Thymus (tissue), 11 donors: ENCODE data around the gene GALNT7. TPM values are rescaled to one million over a fixed set of nuclear protein-coding genes. Genes with fewer than 3 reads are reported as not detected.
A peak's percentile ranks its signal among the peaks of the same experiment; 100 is the strongest.

Source experiments
- DNase-seq, 9 donors: peaks; one replicate each; pipeline ENCODE4 v3.0.0-alpha.2; 2013; ENCODE audit warnings: low spot score in 9 of 9, low read depth in 6 of 9, missing footprints in 1 of 9
- H3K27ac ChIP-seq, 2 donors: one replicate each; pipeline ENCODE4 v1.5.1; 2013; ENCODE audit warnings: control low read depth in 1 of 2, low read depth in 1 of 2, low read length in 1 of 2, mild to moderate bottlenecking in 1 of 2, moderate library complexity in 1 of 2
- H3K27me3 ChIP-seq, 2 donors: one replicate each; pipeline ENCODE4 v1.5.1; 2013; ENCODE audit warnings: low read length in 1 of 2; ENCODE audit not compliant: control insufficient read depth in 2 of 2, insufficient read depth in 1 of 2
- H3K36me3 ChIP-seq, 2 donors: one replicate each; pipeline ENCODE4 v1.5.1; 2013; ENCODE audit warnings: low read length in 1 of 2, mild to moderate bottlenecking in 1 of 2, moderate library complexity in 1 of 2; ENCODE audit not compliant: control insufficient read depth in 2 of 2, insufficient read depth in 2 of 2
- H3K4me1 ChIP-seq, 2 donors: one replicate each; pipeline ENCODE4 v1.5.1; 2013; ENCODE audit warnings: low read length in 2 of 2; ENCODE audit not compliant: control insufficient read depth in 2 of 2, insufficient read depth in 2 of 2
- H3K4me3 ChIP-seq, 2 donors: one replicate each; pipeline ENCODE4 v1.5.1; 2013; ENCODE audit warnings: low read length in 2 of 2, control low read depth in 1 of 2, mild to moderate bottlenecking in 1 of 2
- H3K9me3 ChIP-seq, 2 donors: one replicate each; pipeline ENCODE4 v1.5.1; 2013; ENCODE audit warnings: low read length in 1 of 2, mild to moderate bottlenecking in 1 of 2; ENCODE audit not compliant: control insufficient read depth in 2 of 2, insufficient read depth in 1 of 2
- WGBS: extraction: QIAGEN DNeasy Blood & Tissue Kit; methylation state at CpG from one replicate; pipeline ENCODE4 v1.1.7; 2013; 5-methylcytosine and 5-hydroxymethylcytosine counted together
- polyA plus RNA-seq: library from polyadenylated mRNA; stranded (reverse); fragments of 200-250 nt; gene quantifications from one replicate; pipeline ENCODE4 v1.2.3, GENCODE V29; 2013
- total RNA-seq: library from RNA; stranded (reverse); fragments of 120-200 nt; gene quantifications from one replicate; pipeline ENCODE4 v1.2.4, GENCODE V29; 2013
- donor health status: healthy.

GALNT7 gene
- total and polyA plus RNA-seq, 2 donors: 40.5 to 81.1 TPM

DNA sequence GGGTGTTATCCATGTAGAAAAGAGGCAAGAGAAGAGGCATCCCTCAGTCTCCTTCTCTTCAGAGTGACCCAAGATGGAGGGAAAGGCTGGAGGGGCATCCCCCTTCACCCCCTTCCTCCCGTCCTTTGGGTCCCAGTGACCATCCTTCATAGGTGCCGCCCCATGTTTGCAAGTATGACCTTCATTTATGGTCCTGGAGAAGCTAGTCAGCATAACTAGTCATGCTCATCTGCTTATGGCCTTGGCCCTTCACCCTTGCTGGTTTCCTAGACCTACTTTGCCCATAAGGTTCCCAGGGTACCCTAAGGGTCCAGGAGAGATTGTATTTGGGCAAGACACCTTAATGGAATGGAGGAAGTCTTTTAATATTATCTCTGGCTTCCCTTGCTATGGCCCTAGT is 118.9 kb downstream of the GALNT7 start:
- H3K36me3 ChIP-seq: peaks cover 18 to 34% of the 10 kb centered on the region in 2 donors
- no peak overlapping the region for H3K27ac ChIP-seq
- H3K9me3 ChIP-seq: peaks cover 7 to 19% of the 10 kb centered on the region in 2 donors
- DNase-seq: no peak
- no peak overlapping the region for H3K4me3 ChIP-seq
- H3K27me3 ChIP-seq: no peaks in the 10 kb centered on the region
- 99% methylated on average over 2 of the region's 2 CpGs for WGBS
- H3K4me1 ChIP-seq: peaks cover 16 to 31% of the 10 kb centered on the region in 2 donors

DNA sequence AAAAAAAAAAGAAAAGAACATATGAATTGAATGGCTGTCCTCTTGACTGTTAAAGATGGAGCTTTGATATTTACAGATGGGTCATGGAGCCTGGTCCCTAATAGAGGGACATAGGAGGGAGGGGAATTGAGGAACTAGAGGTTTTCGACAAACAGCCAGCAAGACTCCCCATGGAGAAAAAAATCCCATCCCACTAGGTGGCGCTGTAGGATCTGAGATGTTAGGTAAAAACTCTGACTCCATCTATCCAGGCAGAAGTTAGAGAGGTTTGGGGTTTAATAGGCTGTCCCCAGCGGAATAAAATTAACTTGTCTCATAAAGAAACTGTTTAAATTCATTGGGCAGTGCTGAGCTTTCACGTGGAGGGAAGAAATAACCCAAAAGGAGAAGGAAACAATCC is 119.7 kb downstream of the GALNT7 start:
- Histone ChIP-seq H3K4me3 (peak overlapping the region; percentile 31 to 43), H3K27ac (peak overlapping the region in 1 of 2 donors; percentile 88), H3K36me3 (peaks cover 18 to 30% of the 10 kb centered on the region in 2 donors), H3K27me3 (no peaks in the 10 kb centered on the region), H3K4me1 (peaks cover 16 to 27% of the 10 kb centered on the region in 2 donors), H3K9me3 (peaks cover 7 to 17% of the 10 kb centered on the region in 2 donors)
- DNase-seq: peak in 8 of 9 donors; percentile 48 to 91 (median 78)
- WGBS: 93% methylated on average over 4 of the region's 4 CpGs

DNA sequence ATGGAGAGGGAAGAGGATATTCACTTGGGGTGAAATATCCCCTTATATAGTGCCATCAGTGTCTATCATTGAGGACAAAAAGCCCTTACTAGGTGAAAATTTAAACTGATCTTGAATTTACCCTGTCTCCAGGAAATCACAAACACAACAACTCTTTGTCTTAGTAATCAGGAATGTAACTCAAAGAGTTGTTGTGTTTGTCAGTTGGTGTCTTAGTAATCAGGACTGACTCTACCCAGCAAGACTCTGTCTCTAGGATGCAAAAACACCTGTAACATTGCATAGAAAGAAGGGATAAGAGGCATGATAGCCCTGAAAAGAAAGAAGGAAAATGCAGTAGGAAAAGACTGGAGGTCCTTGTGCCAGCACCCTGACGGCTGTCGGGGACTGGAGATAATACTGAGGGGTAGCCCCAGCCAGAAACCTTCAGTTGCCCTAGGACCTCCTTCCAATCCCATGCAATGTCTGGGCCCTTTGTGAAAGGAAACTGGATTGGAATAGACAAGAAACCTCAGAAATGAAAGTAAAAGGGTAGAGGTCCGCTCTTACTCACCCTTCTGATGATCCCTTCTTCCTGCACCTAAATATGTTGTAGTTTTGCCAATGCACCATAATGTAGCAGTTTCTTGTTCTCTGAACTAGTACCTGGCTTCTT is 120.2 kb downstream of the GALNT7 start:
- Histone ChIP-seq H3K36me3 (peaks cover 19 to 33% of the 10 kb centered on the region in 2 donors), H3K4me1 (peaks cover 16 to 24% of the 10 kb centered on the region in 2 donors), H3K4me3 (peak overlapping the region; percentile 31 to 43), H3K9me3 (peaks cover 7 to 14% of the 10 kb centered on the region in 2 donors), H3K27me3 (no peaks in the 10 kb centered on the region), H3K27ac (peak overlapping the region; percentile 65 to 88)
- DNase-seq: peak in 2 of 9 donors; percentile 19 to 58
- 83% methylated on average over 3 of the region's 3 CpGs for WGBS

DNA sequence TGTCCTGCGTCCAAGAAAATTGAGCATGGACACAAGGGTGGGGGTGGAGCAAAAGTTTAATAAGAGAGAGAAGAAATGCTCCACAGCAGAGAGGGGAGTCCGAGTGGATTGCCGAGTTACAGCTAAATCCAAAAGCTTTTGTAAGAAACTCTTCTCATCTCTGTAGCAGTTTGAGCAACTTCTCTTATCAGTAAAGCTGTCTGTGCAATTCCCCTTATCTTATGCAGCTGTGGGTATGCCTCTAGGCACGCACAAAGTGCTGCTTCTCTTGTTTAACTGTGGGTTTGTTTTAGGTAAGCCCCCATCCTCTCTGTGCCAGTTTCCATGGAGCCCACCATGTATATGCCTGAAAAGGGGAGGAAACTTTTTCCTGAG is 120.7 kb downstream of the GALNT7 start:
- Histone ChIP-seq H3K9me3 (peaks cover 7 to 14% of the 10 kb centered on the region in 2 donors), H3K4me3 (peak overlapping the region; percentile 31 to 43), H3K27ac (peak overlapping the region; percentile 65 to 88), H3K27me3 (no peaks in the 10 kb centered on the region), H3K4me1 (peaks cover 16 to 24% of the 10 kb centered on the region in 2 donors), H3K36me3 (peaks cover 20 to 35% of the 10 kb centered on the region in 2 donors)
- DNase-seq: peak in 5 of 9 donors; percentile 20 to 70 (median 37)
- 61% methylated on average over 4 of the region's 4 CpGs for WGBS

DNA sequence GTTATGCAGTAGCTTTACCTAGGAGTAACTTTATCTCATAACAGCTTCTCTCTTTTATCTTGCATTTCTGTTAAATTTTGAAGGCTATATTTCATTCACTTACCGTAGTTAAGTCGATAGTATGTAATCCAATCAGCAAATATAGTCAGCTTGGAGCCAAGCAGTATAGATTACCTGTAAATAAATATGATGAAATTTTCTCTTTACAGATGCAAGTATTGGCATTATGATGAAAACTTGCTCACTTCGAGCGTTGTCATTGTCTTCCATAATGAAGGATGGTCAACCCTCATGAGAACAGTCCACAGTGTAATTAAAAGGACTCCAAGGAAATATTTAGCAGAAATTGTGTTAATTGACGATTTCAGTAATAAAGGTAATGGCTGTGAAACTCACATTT is 123.3 kb downstream of the GALNT7 start:
- Histone ChIP-seq H3K27ac (no peak overlapping the region), H3K9me3 (peaks cover 0 to 8% of the 10 kb centered on the region in 2 donors), H3K4me3 (no peak overlapping the region), H3K27me3 (no peaks in the 10 kb centered on the region), H3K4me1 (peaks cover 16 to 24% of the 10 kb centered on the region in 2 donors), H3K36me3 (peaks cover 22 to 38% of the 10 kb centered on the region in 2 donors)
- 98% methylated on average over 5 of the region's 5 CpGs for WGBS
- DNase-seq: no peak

DNA sequence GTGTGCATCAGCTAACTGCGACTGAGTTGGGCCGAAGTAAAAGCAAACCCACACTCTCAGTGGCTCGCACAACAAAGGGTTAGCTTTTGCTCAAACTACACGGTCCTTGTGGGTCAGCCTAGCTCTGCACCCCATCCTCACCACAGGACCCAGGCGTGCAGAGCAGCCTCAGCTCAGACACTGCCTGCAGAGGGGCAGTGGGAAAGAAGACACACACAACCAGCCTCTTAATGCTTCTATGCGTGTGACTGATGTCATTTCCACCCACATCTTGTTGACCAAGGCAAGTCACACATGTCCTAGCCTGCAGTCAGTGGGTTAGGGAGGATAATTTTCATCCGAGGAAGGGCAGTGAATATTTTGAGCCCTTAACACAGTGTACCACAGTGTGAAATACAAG is 125.1 kb downstream of the GALNT7 start:
- H3K27me3 ChIP-seq: no peaks in the 10 kb centered on the region
- WGBS: 96% methylated on average over 7 of the region's 7 CpGs
- no peaks in the 10 kb centered on the region for H3K9me3 ChIP-seq

DNA sequence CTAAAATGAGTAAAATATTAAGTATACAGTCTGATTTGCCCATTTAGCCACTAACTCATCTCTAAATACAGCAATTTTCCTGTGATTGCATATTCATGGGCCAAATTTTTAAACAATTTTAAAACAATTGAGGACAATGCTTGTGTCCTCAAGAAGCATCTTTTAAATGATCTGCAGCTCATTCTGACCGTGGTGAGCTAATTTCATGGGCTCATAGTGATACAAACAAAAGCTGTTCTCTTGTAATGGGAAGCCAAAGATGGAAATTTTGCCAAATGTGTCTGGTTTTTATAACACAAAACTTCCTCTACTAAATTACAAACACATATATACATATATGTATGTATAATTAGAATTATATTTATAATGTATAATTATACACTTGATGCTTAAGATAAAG is 125.8 kb downstream of the GALNT7 start:
- 100% methylated on average over 1 of the region's 1 CpG for WGBS
- Histone ChIP-seq H3K27ac (no peak overlapping the region), H3K4me1 (peaks cover 3 to 8% of the 10 kb centered on the region in 2 donors), H3K9me3 (no peaks in the 10 kb centered on the region), H3K36me3 (peaks cover 24 to 51% of the 10 kb centered on the region in 2 donors), H3K27me3 (no peaks in the 10 kb centered on the region), H3K4me3 (no peak overlapping the region)
- no peak for DNase-seq

More for the DNA sequence above, 125.1 kb downstream of the GALNT7 start:
- peaks cover 11 to 15% of the 10 kb centered on the region in 2 donors for H3K4me1 ChIP-seq
- peaks cover 24 to 47% of the 10 kb centered on the region in 2 donors for H3K36me3 ChIP-seq
- no peak for DNase-seq
- no peak overlapping the region for H3K27ac ChIP-seq
- H3K4me3 ChIP-seq: no peak overlapping the region

DNA sequence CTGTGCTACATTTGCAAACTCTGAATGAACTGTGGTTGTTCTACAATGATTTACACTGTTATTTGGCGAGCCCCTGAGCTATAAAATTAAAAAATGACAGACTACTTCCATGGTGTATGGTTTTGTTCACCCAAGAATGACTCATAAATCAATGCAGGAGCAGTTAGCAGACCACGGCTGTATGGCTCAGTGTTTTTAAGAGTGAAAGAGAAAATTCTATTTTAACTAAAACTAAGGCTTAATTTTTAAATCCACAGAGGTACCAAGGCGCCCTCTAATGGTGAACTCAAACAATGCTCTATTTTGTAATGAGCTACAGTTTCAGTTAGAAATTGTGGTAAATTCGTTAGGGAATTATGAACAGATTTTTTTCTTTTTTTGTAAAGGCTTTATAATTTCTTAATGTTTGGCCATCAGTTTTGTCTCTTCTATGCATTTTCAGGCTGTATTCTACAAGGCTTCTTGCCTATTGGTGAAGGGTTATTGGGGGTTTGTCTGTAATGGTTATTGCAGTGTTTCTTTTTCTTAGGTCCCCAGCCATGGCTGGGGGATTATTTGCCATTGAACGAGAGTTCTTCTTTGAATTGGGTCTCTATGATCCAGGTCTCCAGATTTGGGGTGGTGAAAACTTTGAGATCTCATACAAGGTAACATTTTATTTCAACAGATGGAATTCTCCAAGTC is 133.0 kb downstream of the GALNT7 start:
- H3K36me3 ChIP-seq: peaks cover 30 to 68% of the 10 kb centered on the region in 2 donors
- H3K4me1 ChIP-seq: peaks cover 0 to 7% of the 10 kb centered on the region in 2 donors
- peak overlapping the region in 1 of 2 donors; percentile 63 for H3K27ac ChIP-seq
- H3K9me3 ChIP-seq: no peaks in the 10 kb centered on the region
- DNase-seq: peak in 6 of 9 donors; percentile 40 to 72 (median 52)
- 33% methylated on average over 5 of the region's 5 CpGs for WGBS
- H3K27me3 ChIP-seq: no peaks in the 10 kb centered on the region
- no peak overlapping the region for H3K4me3 ChIP-seq

DNA sequence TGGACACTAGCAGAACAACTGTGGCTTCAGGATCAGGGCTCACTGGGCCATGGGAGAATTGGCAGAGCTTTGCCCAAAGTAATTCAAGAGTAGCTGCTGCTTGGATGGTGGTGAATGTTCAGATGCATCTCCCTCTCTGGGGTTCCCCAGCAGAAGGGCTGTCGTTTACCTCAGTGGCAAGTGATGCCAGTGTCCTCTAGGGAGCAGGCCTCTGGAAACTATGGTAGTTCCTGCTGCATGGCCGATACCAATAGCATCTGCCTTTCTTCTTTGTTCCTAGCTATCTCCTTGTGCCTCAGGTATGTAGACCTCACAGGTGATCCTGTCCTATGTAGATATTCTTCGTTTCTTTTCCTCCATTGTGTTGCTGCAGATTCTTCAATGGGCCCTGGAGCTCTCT is 139.2 kb downstream of the GALNT7 start:
- Histone ChIP-seq H3K36me3 (peaks cover 40 to 76% of the 10 kb centered on the region in 2 donors), H3K4me3 (no peak overlapping the region), H3K27me3 (no peaks in the 10 kb centered on the region), H3K9me3 (no peaks in the 10 kb centered on the region), H3K27ac (no peak overlapping the region), H3K4me1 (no peaks in the 10 kb centered on the region)
- WGBS: 97% methylated on average over 3 of the region's 3 CpGs
- no peak for DNase-seq
